ENCODE data around the gene MRPL1. TPM values are rescaled to one million over a fixed set of nuclear protein-coding genes. Genes with fewer than 3 reads are reported as not detected.

Gene MRPL1
- polyA plus RNA-seq, 1 donor (not counting 4 experiments of a cell fraction or from before 2014, with no cell fraction given), result 71.4 TPM

DNA sequence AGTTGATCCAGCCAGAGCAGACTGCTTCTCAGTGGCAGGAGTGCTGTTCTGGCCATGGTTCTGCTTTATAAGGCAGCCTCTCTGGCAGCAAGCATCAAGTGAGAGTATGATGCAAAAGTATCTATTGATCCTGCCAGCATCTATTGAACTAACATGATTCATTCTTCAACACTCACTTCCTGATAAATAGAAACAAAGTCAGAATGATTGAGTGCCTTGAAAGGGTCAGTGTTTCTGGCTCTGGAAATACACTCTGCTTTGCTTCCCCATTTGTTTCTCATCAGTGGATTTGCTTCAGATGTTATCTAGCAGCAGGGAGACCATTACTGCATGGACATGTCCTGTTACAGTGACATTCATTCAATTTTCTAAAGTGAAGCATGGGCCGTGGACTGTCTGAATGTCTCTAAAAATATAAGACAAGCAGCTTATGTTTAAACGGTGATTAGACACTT lies 128.3 kb downstream of the MRPL1 start:
- Histone ChIP-seq H3K27me3 (ENCODE audit: control insufficient read depth, extremely low read depth, insufficient read depth, low read length) (no peaks in the 10 kb centered on the region), H3K27ac (ENCODE audit: control insufficient read depth, insufficient read depth, low read length) (no peak overlapping the region), H3K9me3 (ENCODE audit: control insufficient read depth, low read depth, low read length) (no peaks in the 10 kb centered on the region), H2AFZ (ENCODE audit: control insufficient read depth, low read length) (no peak overlapping the region), H3K4me3 (ENCODE audit: control insufficient read depth in 2 of 3, extremely low read depth in 1 of 3, insufficient read depth in 2 of 3, low read depth in 1 of 3, low read length in 3 of 3) (no peak overlapping the region), H3K4me1 (ENCODE audit: control insufficient read depth, extremely low read depth, insufficient read depth, low read length) (no peaks in the 10 kb centered on the region), H3K79me2 (ENCODE audit: control insufficient read depth, insufficient read depth, low read length) (no peaks in the 10 kb centered on the region), H3K9me1 (ENCODE audit: control insufficient read depth, extremely low read depth, insufficient read depth, low read length) (no peaks in the 10 kb centered on the region), H3K4me2 (ENCODE audit: control insufficient read depth, extremely low read depth, insufficient read depth, low read depth, low read length) (no peak overlapping the region), H3K36me3 (ENCODE audit: control insufficient read depth in 2 of 2, extremely low read depth in 1 of 2, insufficient read depth in 2 of 2, low read length in 2 of 2) (no peaks in the 10 kb centered on the region), H3K9ac (ENCODE audit: control insufficient read depth, extremely low read depth, insufficient read depth, low read length) (no peak overlapping the region), H4K20me1 (ENCODE audit: control insufficient read depth, extremely low read depth, insufficient read depth, low read length) (no peaks in the 10 kb centered on the region)
- DNase-seq (ENCODE audit: low read depth, low spot score) (no peak), FAIRE-seq (no peak)
- no peak for TF ChIP-seq EZH2 (IDR thresholded peaks at IDR 0.05; ENCODE audit: low read length)
- TF ChIP-seq, protein P1, sequence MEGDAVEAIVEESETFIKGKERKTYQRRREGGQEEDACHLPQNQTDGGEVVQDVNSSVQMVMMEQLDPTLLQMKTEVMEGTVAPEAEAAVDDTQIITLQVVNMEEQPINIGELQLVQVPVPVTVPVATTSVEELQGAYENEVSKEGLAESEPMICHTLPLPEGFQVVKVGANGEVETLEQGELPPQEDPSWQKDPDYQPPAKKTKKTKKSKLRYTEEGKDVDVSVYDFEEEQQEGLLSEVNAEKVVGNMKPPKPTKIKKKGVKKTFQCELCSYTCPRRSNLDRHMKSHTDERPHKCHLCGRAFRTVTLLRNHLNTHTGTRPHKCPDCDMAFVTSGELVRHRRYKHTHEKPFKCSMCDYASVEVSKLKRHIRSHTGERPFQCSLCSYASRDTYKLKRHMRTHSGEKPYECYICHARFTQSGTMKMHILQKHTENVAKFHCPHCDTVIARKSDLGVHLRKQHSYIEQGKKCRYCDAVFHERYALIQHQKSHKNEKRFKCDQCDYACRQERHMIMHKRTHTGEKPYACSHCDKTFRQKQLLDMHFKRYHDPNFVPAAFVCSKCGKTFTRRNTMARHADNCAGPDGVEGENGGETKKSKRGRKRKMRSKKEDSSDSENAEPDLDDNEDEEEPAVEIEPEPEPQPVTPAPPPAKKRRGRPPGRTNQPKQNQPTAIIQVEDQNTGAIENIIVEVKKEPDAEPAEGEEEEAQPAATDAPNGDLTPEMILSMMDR (optimal IDR thresholded peaks at IDR 0.05 in 1 of 3, IDR thresholded peaks at IDR 0.05 in 1 of 3, conservative IDR thresholded peaks at IDR 0.05 in 1 of 3; ENCODE audit: extremely low read depth in 1 of 3, insufficient read depth in 2 of 3, low read length in 3 of 3), result no peak
- dilution Hi-C loops (cut with MboI; ENCODE audit: extremely low pct_ligation_motif_present, low sequenced_read_pairs), result no loop called here

DNA sequence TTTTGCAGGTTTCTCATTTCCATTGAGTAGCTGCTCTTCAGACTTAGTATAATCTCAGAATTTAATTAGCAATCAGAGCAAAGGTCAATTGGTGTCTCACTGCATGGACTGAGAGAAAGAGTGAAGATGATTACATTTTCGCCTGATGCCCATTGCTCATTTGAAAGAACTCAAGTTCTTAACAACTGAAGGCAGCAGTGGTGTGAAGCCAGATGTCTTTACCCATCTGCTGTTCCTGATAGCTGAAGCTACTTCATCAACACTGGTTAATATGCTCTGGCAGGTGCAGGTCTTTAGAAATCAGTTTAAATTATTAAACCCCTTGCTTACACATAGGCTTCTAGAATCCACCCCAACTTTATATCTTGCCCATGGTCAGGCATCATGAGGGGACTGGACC lies 130.0 kb downstream of the MRPL1 start:
- H3K4me3 ChIP-seq (ENCODE audit: control insufficient read depth in 2 of 3, extremely low read depth in 1 of 3, insufficient read depth in 2 of 3, low read depth in 1 of 3, low read length in 3 of 3), result no peak overlapping the region
- no peaks in the 10 kb centered on the region for H3K36me3 ChIP-seq (ENCODE audit: control insufficient read depth in 2 of 2, extremely low read depth in 1 of 2, insufficient read depth in 2 of 2, low read length in 2 of 2)
- H3K27ac ChIP-seq (ENCODE audit: control insufficient read depth, insufficient read depth, low read length), result no peak overlapping the region
- no peak overlapping the region for H3K4me2 ChIP-seq (ENCODE audit: control insufficient read depth, extremely low read depth, insufficient read depth, low read depth, low read length)
- no peaks in the 10 kb centered on the region for H4K20me1 ChIP-seq (ENCODE audit: control insufficient read depth, extremely low read depth, insufficient read depth, low read length)
- H3K27me3 ChIP-seq (ENCODE audit: control insufficient read depth, extremely low read depth, insufficient read depth, low read length), result no peaks in the 10 kb centered on the region
- no peaks in the 10 kb centered on the region for H3K9me1 ChIP-seq (ENCODE audit: control insufficient read depth, extremely low read depth, insufficient read depth, low read length)
- H3K9me3 ChIP-seq (ENCODE audit: control insufficient read depth, low read depth, low read length), result no peaks in the 10 kb centered on the region
- no peak for TF ChIP-seq EZH2 (IDR thresholded peaks at IDR 0.05; ENCODE audit: low read length)
- TF ChIP-seq, protein P1 (optimal IDR thresholded peaks at IDR 0.05 in 1 of 3, IDR thresholded peaks at IDR 0.05 in 1 of 3, conservative IDR thresholded peaks at IDR 0.05 in 1 of 3; ENCODE audit: extremely low read depth in 1 of 3, insufficient read depth in 2 of 3, low read length in 3 of 3), result no peak
- no peak for DNase-seq (ENCODE audit: low read depth, low spot score)
- dilution Hi-C loops (cut with MboI; ENCODE audit: extremely low pct_ligation_motif_present, low sequenced_read_pairs), result no loop called here
- H3K9ac ChIP-seq (ENCODE audit: control insufficient read depth, extremely low read depth, insufficient read depth, low read length), result no peak overlapping the region
- H2AFZ ChIP-seq (ENCODE audit: control insufficient read depth, low read length), result no peak overlapping the region
- no peak for FAIRE-seq
- H3K4me1 ChIP-seq (ENCODE audit: control insufficient read depth, extremely low read depth, insufficient read depth, low read length), result no peaks in the 10 kb centered on the region
- H3K79me2 ChIP-seq (ENCODE audit: control insufficient read depth, insufficient read depth, low read length), result no peaks in the 10 kb centered on the region
